GM23338 (cell line): ENCODE results near the gene GLTP. TPM values are rescaled to one million over a fixed set of nuclear protein-coding genes. Genes with fewer than 3 reads are reported as not detected.

Experiments
- ATAC-seq: fragments of 200-7000 bp; cut with Tn5 transposase; 3 replicates; pipeline ENCODE4 v1.9.1; 2020
- DNase-seq: peaks from one replicate; pipeline ENCODE4 v3.0.0-alpha.2; 2015; ENCODE audit warnings: low spot score
- H2AFZ ChIP-seq: fragments of 200-600 bp; sonication (generic); 2 replicates; pipeline ENCODE4 v1.8.0; 2016; ENCODE audit warnings: antibody characterized with exemption, mild to moderate bottlenecking, moderate library complexity
- H3F3A ChIP-seq: fragments of 200-600 bp; sonication (generic); replicated peaks from 2 replicates; pipeline ENCODE4 v1.8.0; 2017; ENCODE audit warnings: antibody characterized with exemption, mixed run types, low read depth
- H3K27ac ChIP-seq: fragments of 200-600 bp; sonication (generic); 2 replicates; pipeline ENCODE4 v1.6.1; 2016; ENCODE audit warnings: low read depth
- H3K27me3 ChIP-seq: fragments of 200-600 bp; sonication (generic); 2 replicates; pipeline ENCODE4 v1.8.0; 2016; ENCODE audit warnings: mild to moderate bottlenecking, mixed run types, moderate library complexity; ENCODE audit not compliant: insufficient read depth
- H3K36me3 ChIP-seq: fragments of 200-600 bp; sonication (generic); 2 replicates; pipeline ENCODE4 v1.8.0; 2016; ENCODE audit warnings: mild to moderate bottlenecking; ENCODE audit not compliant: insufficient read depth
- H3K4me1 ChIP-seq: fragments of 200-600 bp; sonication (generic); 2 replicates; pipeline ENCODE4 v1.8.0; 2016; ENCODE audit warnings: mild to moderate bottlenecking, moderate library complexity; ENCODE audit not compliant: insufficient read depth
- H3K4me2 ChIP-seq: fragments of 200-600 bp; sonication (generic); 2 replicates; pipeline ENCODE4 v1.7.1; 2017; ENCODE audit warnings: mixed run types
- H3K4me3 ChIP-seq: fragments of 200-600 bp; sonication (generic); 2 replicates; pipeline ENCODE4 v1.6.1; 2016; ENCODE audit warnings: mixed run types
- H3K79me2 ChIP-seq: fragments of 200-600 bp; sonication (generic); replicated peaks from 2 replicates; pipeline ENCODE4 v1.8.0; 2017; ENCODE audit warnings: mild to moderate bottlenecking; ENCODE audit not compliant: insufficient read depth
- H3K9me2 ChIP-seq: fragments of 200-600 bp; sonication (generic); 2 replicates; pipeline ENCODE4 v1.8.0; 2017; ENCODE audit not compliant: insufficient read depth
- H4K20me1 ChIP-seq: fragments of 200-600 bp; sonication (generic); replicated peaks from 2 replicates; pipeline ENCODE4 v1.8.0; 2017; ENCODE audit warnings: mild to moderate bottlenecking; ENCODE audit not compliant: insufficient read depth
- H3K27ac Mint-ChIP-seq: 2 replicates; pipeline ENCODE4 v1.8.0; 2020; ENCODE audit warnings: inconsistent platforms, mild to moderate bottlenecking, moderate library complexity, mixed read lengths
- H3K27me3 Mint-ChIP-seq: 3 replicates; pipeline ENCODE4 v1.8.0; 2022; ENCODE audit warnings: low read depth, mild to moderate bottlenecking, moderate library complexity, mixed read lengths, inconsistent platforms; ENCODE audit not compliant: insufficient read depth, poor library complexity
- H3K36me3 Mint-ChIP-seq: 3 replicates; pipeline ENCODE4 v1.8.0; 2021; ENCODE audit warnings: low read depth, mild to moderate bottlenecking, inconsistent platforms, moderate library complexity, mixed read lengths
- H3K4me1 Mint-ChIP-seq: 3 replicates; pipeline ENCODE4 v1.8.0; 2020; ENCODE audit warnings: mild to moderate bottlenecking, inconsistent platforms, mixed read lengths
- H3K4me3 Mint-ChIP-seq: 3 replicates; pipeline ENCODE4 v1.8.0; 2021; ENCODE audit warnings: moderate library complexity, mild to moderate bottlenecking, inconsistent platforms, mixed read lengths
- H3K9me3 Mint-ChIP-seq: 3 replicates; pipeline ENCODE4 v1.8.0; 2020; ENCODE audit warnings: moderate library complexity, mild to moderate bottlenecking, inconsistent platforms, mixed read lengths
- CREB1 ChIP-seq: fragments of 250-450 bp; sonication (Bioruptor Pico); IDR thresholded peaks from 2 replicates; pipeline ENCODE4 v1.5.0; 2020; ENCODE audit warnings: low read depth, mild to moderate bottlenecking, moderate library complexity
- EZH2 ChIP-seq: fragments of 200-600 bp; sonication (generic); IDR thresholded peaks from one replicate; pipeline ENCODE4 v1.8.0; 2017; ENCODE audit warnings: antibody characterized with exemption, mild to moderate bottlenecking, low read depth; ENCODE audit not compliant: unreplicated experiment
- EZH2phosphoT487 ChIP-seq: fragments of 200-600 bp; sonication (generic); IDR thresholded peaks from one replicate; pipeline ENCODE4 v1.8.1; 2018; ENCODE audit warnings: antibody characterized with exemption; ENCODE audit not compliant: unreplicated experiment
- JUNB ChIP-seq: IDR thresholded peaks from one replicate; pipeline ENCODE4 v1.6.1; 2016; ENCODE audit warnings: antibody characterized with exemption; ENCODE audit not compliant: unreplicated experiment
- NANOG ChIP-seq: IDR thresholded peaks from 2 replicates; pipeline ENCODE4 v1.6.1; 2016; ENCODE audit warnings: antibody characterized with exemption, borderline replicate concordance
- POLR2AphosphoS5 ChIP-seq: IDR thresholded peaks from 2 replicates; pipeline ENCODE4 v1.6.1; 2016; ENCODE audit warnings: antibody characterized with exemption, low read depth
- STAT1 ChIP-seq: IDR thresholded peaks from one replicate; pipeline ENCODE4 v1.6.1; 2016; ENCODE audit warnings: antibody characterized with exemption; ENCODE audit not compliant: unreplicated experiment
- ZNF114 ChIP-seq: fragments of 250-450 bp; sonication (Bioruptor Pico); IDR thresholded peaks from 2 replicates; pipeline ENCODE4 v1.5.0; 2020; ENCODE audit warnings: mild to moderate bottlenecking, moderate library complexity
- ZNF331 ChIP-seq: fragments of 250-450 bp; sonication (Bioruptor Pico); IDR thresholded peaks from 2 replicates; pipeline ENCODE4 v1.5.0; 2020; ENCODE audit warnings: low read depth, mild to moderate bottlenecking, moderate library complexity
- polyA plus RNA-seq: library from polyadenylated mRNA; unstranded; fragments of >200 nt; fragmentation: Nextera tagmentation; extraction: Ambion mirVana; gene quantifications from 2 replicates; pipeline ENCODE4 v1.2.1, GENCODE V29; 2016
- total RNA-seq: library from RNA; depleted of rRNA; stranded (reverse); fragments of >200 nt; shearing (Covaris generic); gene quantifications from 2 replicates; pipeline ENCODE4 v1.2.3, GENCODE V29; 2014
- TF ChIP-seq, protein P1 (sequence below): IDR thresholded peaks from 2 replicates; pipeline ENCODE4 v1.6.1; 2016; ENCODE audit warnings: antibody characterized with exemption
- TF ChIP-seq, protein P2 (sequence below): fragments of 250-450 bp; sonication (Bioruptor Pico); IDR thresholded peaks from 2 replicates; pipeline ENCODE4 v1.5.0; 2020; ENCODE audit warnings: mild to moderate bottlenecking, moderate library complexity
- TF ChIP-seq, protein P3 (sequence below): IDR thresholded peaks from one replicate; pipeline ENCODE4 v1.6.1; 2018; ENCODE audit warnings: antibody characterized with exemption; ENCODE audit not compliant: unreplicated experiment

Gene GLTP
- total and polyA plus RNA-seq, 2 experiments from 2014 or later: 26.5 to 30.2 TPM

DNA sequence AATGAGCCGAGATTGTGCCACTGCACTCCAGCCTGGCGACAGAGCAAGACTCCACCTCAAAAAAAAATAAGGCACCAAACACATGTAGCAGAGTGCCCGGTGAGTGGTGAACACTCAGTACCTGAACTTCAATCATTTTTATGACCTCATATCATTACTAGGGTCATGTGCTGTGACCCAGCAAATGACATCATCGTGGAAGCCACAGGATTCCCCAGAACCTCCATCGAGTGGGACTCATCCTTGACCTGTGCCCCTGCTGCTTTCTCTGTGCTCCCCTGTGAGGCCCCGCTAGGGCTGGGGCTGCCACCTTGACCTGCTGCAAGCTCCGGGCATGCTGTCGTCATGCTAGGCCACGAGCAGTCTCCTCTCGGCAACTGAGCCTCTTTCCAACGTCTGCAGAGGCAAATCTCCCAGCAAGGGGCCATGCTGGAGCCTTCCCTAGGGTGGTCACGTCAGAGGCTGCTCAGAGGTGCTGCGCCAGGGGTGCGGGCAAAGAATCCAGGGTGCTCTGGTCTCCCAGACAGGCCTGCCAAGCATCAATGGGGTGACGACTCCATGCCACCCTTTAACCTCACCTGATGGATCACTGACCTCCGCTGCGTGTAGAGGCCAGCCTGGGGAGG lies 18.5 kb downstream of the GLTP start (continued):
- TF ChIP-seq ZNF114 (CRISPR knock-in tag) (no peak), JUNB (no peak), EZH2phosphoT487 (no peak), CREB1 (no peak), NANOG (no peak)

DNA sequence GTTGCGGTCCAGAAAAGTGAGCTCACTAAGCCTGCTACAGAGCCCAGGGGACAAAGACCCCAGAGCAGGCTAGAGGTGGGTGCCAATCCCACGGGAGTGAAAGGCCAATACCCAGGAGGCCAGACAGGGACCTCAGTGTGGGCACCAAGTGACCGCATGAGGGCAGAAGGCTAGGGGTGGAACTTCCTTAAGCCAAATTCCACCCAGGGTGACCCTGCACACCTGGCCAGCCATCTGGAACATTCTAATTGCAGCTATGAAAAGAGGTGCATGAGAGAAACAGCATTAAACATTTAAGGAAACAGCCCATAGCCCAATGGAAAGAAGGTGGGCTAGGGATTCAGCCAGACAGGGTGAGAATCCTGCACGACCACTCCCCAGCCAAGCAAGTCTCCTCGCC lies 19.4 kb downstream of the GLTP start:
- ATAC-seq: no peak
- H3K36me3 Mint-ChIP-seq: peaks cover 16% of the 10 kb centered on the region; the same call in 2 of the 3 replicates
- H3K9me3 Mint-ChIP-seq: no peaks in the 10 kb centered on the region
- H3K27me3 Mint-ChIP-seq: peaks cover 4% of the 10 kb centered on the region
- Histone ChIP-seq H3K36me3 (peaks cover 3% of the 10 kb centered on the region; the same call in 1 of the 2 replicates), H3K79me2 (peaks cover 6% of the 10 kb centered on the region; the same call in 1 of the 2 replicates), H3K4me2 (no peak overlapping the region), H4K20me1 (peaks cover 11% of the 10 kb centered on the region; the same call in 1 of the 2 replicates), H3K27me3 (no peaks in the 10 kb centered on the region), H3K4me3 (no peak overlapping the region), H3K4me1 (no peaks in the 10 kb centered on the region), H3F3A (no peaks in the 10 kb centered on the region), H3K27ac (no peak overlapping the region), H2AFZ (no peak overlapping the region), H3K9me2 (no peaks in the 10 kb centered on the region)
- H3K4me3 Mint-ChIP-seq: no peak overlapping the region
- H3K4me1 Mint-ChIP-seq: peaks cover 11% of the 10 kb centered on the region
- no peak overlapping the region for H3K27ac Mint-ChIP-seq
- DNase-seq: no peak
- no peak for TF ChIP-seq EZH2
- TF ChIP-seq, protein P1, sequence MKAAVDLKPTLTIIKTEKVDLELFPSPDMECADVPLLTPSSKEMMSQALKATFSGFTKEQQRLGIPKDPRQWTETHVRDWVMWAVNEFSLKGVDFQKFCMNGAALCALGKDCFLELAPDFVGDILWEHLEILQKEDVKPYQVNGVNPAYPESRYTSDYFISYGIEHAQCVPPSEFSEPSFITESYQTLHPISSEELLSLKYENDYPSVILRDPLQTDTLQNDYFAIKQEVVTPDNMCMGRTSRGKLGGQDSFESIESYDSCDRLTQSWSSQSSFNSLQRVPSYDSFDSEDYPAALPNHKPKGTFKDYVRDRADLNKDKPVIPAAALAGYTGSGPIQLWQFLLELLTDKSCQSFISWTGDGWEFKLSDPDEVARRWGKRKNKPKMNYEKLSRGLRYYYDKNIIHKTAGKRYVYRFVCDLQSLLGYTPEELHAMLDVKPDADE: no peak
- no peak for TF ChIP-seq EZH2phosphoT487
- TF ChIP-seq, protein P2, sequence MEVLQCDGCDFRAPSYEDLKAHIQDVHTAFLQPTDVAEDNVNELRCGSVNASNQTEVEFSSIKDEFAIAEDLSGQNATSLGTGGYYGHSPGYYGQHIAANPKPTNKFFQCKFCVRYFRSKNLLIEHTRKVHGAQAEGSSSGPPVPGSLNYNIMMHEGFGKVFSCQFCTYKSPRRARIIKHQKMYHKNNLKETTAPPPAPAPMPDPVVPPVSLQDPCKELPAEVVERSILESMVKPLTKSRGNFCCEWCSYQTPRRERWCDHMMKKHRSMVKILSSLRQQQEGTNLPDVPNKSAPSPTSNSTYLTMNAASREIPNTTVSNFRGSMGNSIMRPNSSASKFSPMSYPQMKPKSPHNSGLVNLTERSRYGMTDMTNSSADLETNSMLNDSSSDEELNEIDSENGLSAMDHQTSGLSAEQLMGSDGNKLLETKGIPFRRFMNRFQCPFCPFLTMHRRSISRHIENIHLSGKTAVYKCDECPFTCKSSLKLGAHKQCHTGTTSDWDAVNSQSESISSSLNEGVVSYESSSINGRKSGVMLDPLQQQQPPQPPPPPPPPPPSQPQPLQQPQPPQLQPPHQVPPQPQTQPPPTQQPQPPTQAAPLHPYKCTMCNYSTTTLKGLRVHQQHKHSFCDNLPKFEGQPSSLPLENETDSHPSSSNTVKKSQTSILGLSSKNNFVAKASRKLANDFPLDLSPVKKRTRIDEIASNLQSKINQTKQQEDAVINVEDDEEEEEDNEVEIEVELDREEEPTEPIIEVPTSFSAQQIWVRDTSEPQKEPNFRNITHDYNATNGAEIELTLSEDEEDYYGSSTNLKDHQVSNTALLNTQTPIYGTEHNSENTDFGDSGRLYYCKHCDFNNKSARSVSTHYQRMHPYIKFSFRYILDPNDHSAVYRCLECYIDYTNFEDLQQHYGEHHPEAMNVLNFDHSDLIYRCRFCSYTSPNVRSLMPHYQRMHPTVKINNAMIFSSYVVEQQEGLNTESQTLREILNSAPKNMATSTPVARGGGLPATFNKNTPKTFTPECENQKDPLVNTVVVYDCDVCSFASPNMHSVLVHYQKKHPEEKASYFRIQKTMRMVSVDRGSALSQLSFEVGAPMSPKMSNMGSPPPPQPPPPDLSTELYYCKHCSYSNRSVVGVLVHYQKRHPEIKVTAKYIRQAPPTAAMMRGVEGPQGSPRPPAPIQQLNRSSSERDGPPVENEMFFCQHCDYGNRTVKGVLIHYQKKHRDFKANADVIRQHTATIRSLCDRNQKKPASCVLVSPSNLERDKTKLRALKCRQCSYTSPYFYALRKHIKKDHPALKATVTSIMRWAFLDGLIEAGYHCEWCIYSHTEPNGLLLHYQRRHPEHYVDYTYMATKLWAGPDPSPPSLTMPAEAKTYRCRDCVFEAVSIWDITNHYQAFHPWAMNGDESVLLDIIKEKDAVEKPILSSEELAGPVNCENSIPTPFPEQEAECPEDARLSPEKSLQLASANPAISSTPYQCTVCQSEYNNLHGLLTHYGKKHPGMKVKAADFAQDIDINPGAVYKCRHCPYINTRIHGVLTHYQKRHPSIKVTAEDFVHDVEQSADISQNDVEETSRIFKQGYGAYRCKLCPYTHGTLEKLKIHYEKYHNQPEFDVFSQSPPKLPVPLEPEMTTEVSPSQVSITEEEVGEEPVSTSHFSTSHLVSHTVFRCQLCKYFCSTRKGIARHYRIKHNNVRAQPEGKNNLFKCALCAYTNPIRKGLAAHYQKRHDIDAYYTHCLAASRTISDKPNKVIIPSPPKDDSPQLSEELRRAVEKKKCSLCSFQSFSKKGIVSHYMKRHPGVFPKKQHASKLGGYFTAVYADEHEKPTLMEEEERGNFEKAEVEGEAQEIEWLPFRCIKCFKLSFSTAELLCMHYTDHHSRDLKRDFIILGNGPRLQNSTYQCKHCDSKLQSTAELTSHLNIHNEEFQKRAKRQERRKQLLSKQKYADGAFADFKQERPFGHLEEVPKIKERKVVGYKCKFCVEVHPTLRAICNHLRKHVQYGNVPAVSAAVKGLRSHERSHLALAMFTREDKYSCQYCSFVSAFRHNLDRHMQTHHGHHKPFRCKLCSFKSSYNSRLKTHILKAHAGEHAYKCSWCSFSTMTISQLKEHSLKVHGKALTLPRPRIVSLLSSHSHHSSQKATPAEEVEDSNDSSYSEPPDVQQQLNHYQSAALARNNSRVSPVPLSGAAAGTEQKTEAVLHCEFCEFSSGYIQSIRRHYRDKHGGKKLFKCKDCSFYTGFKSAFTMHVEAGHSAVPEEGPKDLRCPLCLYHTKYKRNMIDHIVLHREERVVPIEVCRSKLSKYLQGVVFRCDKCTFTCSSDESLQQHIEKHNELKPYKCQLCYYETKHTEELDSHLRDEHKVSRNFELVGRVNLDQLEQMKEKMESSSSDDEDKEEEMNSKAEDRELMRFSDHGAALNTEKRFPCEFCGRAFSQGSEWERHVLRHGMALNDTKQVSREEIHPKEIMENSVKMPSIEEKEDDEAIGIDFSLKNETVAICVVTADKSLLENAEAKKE (CRISPR knock-in tag): no peak
- no peak for TF ChIP-seq ZNF331 (CRISPR knock-in tag)
- TF ChIP-seq, protein P3, sequence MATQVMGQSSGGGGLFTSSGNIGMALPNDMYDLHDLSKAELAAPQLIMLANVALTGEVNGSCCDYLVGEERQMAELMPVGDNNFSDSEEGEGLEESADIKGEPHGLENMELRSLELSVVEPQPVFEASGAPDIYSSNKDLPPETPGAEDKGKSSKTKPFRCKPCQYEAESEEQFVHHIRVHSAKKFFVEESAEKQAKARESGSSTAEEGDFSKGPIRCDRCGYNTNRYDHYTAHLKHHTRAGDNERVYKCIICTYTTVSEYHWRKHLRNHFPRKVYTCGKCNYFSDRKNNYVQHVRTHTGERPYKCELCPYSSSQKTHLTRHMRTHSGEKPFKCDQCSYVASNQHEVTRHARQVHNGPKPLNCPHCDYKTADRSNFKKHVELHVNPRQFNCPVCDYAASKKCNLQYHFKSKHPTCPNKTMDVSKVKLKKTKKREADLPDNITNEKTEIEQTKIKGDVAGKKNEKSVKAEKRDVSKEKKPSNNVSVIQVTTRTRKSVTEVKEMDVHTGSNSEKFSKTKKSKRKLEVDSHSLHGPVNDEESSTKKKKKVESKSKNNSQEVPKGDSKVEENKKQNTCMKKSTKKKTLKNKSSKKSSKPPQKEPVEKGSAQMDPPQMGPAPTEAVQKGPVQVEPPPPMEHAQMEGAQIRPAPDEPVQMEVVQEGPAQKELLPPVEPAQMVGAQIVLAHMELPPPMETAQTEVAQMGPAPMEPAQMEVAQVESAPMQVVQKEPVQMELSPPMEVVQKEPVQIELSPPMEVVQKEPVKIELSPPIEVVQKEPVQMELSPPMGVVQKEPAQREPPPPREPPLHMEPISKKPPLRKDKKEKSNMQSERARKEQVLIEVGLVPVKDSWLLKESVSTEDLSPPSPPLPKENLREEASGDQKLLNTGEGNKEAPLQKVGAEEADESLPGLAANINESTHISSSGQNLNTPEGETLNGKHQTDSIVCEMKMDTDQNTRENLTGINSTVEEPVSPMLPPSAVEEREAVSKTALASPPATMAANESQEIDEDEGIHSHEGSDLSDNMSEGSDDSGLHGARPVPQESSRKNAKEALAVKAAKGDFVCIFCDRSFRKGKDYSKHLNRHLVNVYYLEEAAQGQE: no peak
- no peak for TF ChIP-seq JUNB
- no peak for TF ChIP-seq CREB1
- no peak for TF ChIP-seq STAT1
- TF ChIP-seq ZNF114 (CRISPR knock-in tag): no peak
- no peak for TF ChIP-seq POLR2AphosphoS5
